Endodermal cell (in vitro differentiated cells): ENCODE results near the gene TPST2. TPM values are rescaled to one million over a fixed set of nuclear protein-coding genes. Genes with fewer than 3 reads are reported as not detected.

Experiments
- DNase-seq: peaks from one replicate; pipeline ENCODE4 v3.0.0-alpha.2; 2017
- H3K27ac ChIP-seq: 2 replicates; pipeline ENCODE4 v1.5.1; 2013; ENCODE audit warnings: mild to moderate bottlenecking, low read depth, low read length, moderate library complexity
- H3K27me3 ChIP-seq: 2 replicates; pipeline ENCODE4 v1.6.1; 2013; ENCODE audit warnings: mild to moderate bottlenecking, low read length, moderate library complexity; ENCODE audit not compliant: insufficient read depth, control insufficient read depth, poor library complexity, severe bottlenecking
- H3K36me3 ChIP-seq: 2 replicates; pipeline ENCODE4 v1.7.0; 2013; ENCODE audit warnings: mild to moderate bottlenecking, low read length, moderate library complexity; ENCODE audit not compliant: control insufficient read depth, insufficient read depth
- H3K4me1 ChIP-seq: one replicate; pipeline ENCODE4 v1.7.0; 2013; ENCODE audit warnings: low read length; ENCODE audit not compliant: control insufficient read depth, insufficient read depth
- H3K4me3 ChIP-seq: 2 replicates; pipeline ENCODE4 v1.5.1; 2013; ENCODE audit warnings: mild to moderate bottlenecking, low read length, moderate library complexity
- H3K9ac ChIP-seq: 2 replicates; pipeline ENCODE4 v1.6.1; 2013; ENCODE audit warnings: mild to moderate bottlenecking, low read length, moderate library complexity; ENCODE audit not compliant: poor library complexity, severe bottlenecking; ENCODE audit errors: extremely low read depth
- H3K9me3 ChIP-seq: 2 replicates; pipeline ENCODE4 v1.6.1; 2013; ENCODE audit warnings: mild to moderate bottlenecking, low read length, moderate library complexity; ENCODE audit not compliant: control insufficient read depth
- H3K27ac Mint-ChIP-seq: 2 replicates; pipeline ENCODE4 v1.8.0; 2020; ENCODE audit warnings: mixed read lengths
- H3K27me3 Mint-ChIP-seq: 2 replicates; pipeline ENCODE4 v1.8.0; 2021; ENCODE audit warnings: mild to moderate bottlenecking, mixed read lengths; ENCODE audit not compliant: insufficient read depth
- H3K36me3 Mint-ChIP-seq: 2 replicates; pipeline ENCODE4 v1.8.0; 2020; ENCODE audit warnings: low read depth, mixed read lengths
- H3K4me1 Mint-ChIP-seq: 2 replicates; pipeline ENCODE4 v1.8.0; 2020; ENCODE audit warnings: mixed read lengths
- H3K4me3 Mint-ChIP-seq: 2 replicates; pipeline ENCODE4 v1.8.0; 2020; ENCODE audit warnings: mild to moderate bottlenecking, moderate library complexity, mixed read lengths
- H3K9me3 Mint-ChIP-seq: 2 replicates; pipeline ENCODE4 v1.8.0; 2020; ENCODE audit warnings: mild to moderate bottlenecking, mixed read lengths
- WGBS, 2 experiments: methylation state at CpG; one replicate each; pipeline versions ENCODE4 v1.1.5 to v1.1.7; 2013; ENCODE audit warnings: missing lambda C conversion rate in 2 of 2, mixed read lengths in 1 of 2; ENCODE audit not compliant: insufficient coverage in 1 of 2, insufficient read length in 1 of 2; 5-methylcytosine and 5-hydroxymethylcytosine counted together
- total RNA-seq, 2 donors: library from RNA; stranded (reverse); fragmentation: NEBNext Ultra II Directional in 1 of 2; extraction: Animal tissue kit (Norgen Biotek cat#: 25700) in 1 of 2; gene quantifications; 2 replicates in 1 of 2; 3 replicates in 1 of 2; pipeline ENCODE4 v1.2.1, GENCODE V29; 2021
- TF ChIP-seq, protein P1 (sequence below): fragments of 200-600 bp; sonication (generic); conservative IDR thresholded peaks from 2 replicates; pipeline ENCODE4 v1.5.0; 2021; ENCODE audit warnings: antibody characterized with exemption, mild to moderate bottlenecking

The TPST2 gene
- total RNA-seq, 2 donors from 2014 or later, result 38.9 to 53.2 TPM

DNA sequence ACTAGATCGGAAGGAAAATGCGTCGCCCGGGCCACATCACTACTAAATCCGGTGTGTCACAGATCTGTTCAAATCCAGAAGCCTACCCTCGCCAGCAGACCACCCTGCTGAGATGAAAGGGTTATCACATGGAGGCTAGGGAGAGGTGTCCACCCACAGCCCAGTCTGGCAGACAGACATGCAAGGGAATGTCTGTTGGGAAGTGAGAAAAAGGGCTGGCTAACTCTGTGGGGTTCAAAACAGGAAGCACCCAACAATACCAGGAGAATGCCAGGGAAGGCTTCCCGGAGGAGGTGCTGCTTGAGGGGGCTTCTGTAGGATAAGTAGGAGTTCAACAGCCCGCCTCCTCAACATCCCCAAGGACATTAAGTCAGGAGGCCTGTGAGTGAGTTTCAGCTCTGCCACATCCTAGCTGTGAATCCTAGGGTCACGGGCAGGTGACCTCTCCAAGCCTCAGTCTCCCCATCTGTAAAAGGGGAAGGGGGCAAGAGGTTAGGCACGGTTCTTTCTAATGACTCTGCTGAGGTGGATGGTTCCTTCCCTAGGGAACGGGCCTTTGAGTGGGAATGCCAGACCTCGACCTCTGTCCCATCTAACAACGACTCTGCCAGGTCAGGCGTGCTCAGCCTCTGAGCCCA, 1.1 kb downstream of the TPST2 start:
- Histone ChIP-seq H3K4me3 (peak overlapping the region; percentile 91), H3K27ac (no peak overlapping the region), H3K36me3 (no peaks in the 10 kb centered on the region), H3K9me3 (peaks cover 5% of the 10 kb centered on the region), H3K27me3 (no peaks in the 10 kb centered on the region), H3K9ac (peak overlapping the region; percentile 77), H3K4me1 (no peaks in the 10 kb centered on the region)
- Mint-ChIP-seq H3K27me3 (no peaks in the 10 kb centered on the region), H3K36me3 (peaks cover 20% of the 10 kb centered on the region), H3K4me3 (peak overlapping the region; percentile 87), H3K27ac (peak overlapping the region; percentile 83), H3K4me1 (peaks cover 22% of the 10 kb centered on the region), H3K9me3 (no peaks in the 10 kb centered on the region)
- TF ChIP-seq, protein P1, sequence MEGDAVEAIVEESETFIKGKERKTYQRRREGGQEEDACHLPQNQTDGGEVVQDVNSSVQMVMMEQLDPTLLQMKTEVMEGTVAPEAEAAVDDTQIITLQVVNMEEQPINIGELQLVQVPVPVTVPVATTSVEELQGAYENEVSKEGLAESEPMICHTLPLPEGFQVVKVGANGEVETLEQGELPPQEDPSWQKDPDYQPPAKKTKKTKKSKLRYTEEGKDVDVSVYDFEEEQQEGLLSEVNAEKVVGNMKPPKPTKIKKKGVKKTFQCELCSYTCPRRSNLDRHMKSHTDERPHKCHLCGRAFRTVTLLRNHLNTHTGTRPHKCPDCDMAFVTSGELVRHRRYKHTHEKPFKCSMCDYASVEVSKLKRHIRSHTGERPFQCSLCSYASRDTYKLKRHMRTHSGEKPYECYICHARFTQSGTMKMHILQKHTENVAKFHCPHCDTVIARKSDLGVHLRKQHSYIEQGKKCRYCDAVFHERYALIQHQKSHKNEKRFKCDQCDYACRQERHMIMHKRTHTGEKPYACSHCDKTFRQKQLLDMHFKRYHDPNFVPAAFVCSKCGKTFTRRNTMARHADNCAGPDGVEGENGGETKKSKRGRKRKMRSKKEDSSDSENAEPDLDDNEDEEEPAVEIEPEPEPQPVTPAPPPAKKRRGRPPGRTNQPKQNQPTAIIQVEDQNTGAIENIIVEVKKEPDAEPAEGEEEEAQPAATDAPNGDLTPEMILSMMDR, result no peak
- DNase-seq, result no peak
- 59 to 66% methylated on average over 9 to 14 of the region's 14 CpGs for WGBS, 2 experiments

DNA sequence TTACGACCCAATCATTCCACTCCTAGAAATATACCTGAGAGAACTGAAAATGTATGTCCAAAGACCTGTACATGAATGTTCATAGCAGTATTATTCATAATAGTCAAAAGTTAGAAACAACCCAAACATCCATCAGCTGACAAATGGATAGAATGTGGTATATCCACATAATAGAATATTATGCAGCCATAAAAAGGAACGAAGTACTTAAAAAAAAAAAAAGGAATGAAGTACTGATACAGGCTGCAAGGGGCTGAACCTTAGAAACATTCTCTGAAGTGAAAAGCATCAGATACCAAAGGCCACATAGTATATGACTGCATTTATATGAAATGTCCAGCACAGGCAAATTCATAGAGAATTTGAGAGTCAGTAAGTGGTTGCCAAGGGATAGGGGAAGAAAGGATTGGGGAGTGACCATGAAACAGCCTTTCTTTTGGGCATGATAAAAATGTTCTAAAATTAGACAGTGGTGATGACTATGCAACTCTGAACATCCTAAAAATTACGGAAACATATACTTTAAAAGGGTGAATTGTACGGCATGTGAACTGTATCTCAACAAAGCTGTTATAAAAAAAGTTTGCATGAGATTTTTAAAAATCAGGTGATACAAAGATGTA, 1.8 kb downstream of the TPST2 start:
- Histone ChIP-seq H3K9ac (no peak overlapping the region), H3K27ac (no peak overlapping the region), H3K4me3 (peak overlapping the region; percentile 91), H3K36me3 (no peaks in the 10 kb centered on the region), H3K27me3 (no peaks in the 10 kb centered on the region), H3K9me3 (peaks cover 5% of the 10 kb centered on the region), H3K4me1 (no peaks in the 10 kb centered on the region)
- no peak overlapping the region for H3K27ac Mint-ChIP-seq
- H3K9me3 Mint-ChIP-seq, result no peaks in the 10 kb centered on the region
- peaks cover 21% of the 10 kb centered on the region for H3K4me1 Mint-ChIP-seq
- TF ChIP-seq, protein P1, result no peak
- H3K36me3 Mint-ChIP-seq, result peaks cover 20% of the 10 kb centered on the region
- no peak for DNase-seq
- H3K4me3 Mint-ChIP-seq, result peak overlapping the region; percentile 87
- no peaks in the 10 kb centered on the region for H3K27me3 Mint-ChIP-seq
- 94 to 95% methylated on average over 2 to 4 of the region's 4 CpGs for WGBS, 2 experiments

DNA sequence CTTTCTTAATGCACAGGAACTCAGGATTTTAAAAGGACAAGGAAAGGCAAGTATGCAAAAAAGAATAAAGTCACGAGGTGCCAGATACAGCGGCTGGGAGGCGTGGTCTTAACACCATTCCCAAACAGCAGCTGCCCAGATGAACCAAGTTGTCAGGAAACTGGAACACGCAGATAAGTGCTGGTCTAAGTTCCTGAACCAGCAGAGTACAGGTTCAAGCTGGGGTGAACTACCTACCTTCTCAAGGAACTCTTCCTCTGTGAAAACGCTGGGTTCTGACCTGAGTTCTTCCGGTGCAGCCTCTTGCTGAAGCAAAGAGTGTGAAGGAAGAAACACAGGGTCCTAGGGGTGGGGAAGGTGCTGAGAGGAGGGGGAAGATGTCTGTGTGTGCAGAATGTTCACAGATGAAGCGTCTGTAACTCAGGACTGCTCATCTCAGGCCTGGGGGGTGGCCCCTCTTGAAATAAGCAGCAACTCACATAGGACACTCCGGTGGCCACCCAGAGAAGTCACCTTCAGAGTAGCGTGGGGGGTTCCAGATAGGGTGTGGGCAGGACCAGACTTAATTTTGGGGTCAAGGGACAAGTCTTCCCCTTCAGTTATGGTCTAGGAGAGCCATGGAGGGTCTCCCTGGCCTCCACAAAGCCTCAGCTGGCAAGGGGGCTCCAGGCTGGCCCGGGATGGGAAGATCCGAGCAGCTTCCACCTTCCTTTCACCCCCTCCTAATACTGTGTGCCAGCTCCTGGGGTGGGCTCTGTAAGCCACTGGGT, 3.2 kb downstream of the TPST2 start:
- Mint-ChIP-seq H3K9me3 (no peaks in the 10 kb centered on the region), H3K36me3 (peaks cover 26% of the 10 kb centered on the region), H3K4me1 (peaks cover 13% of the 10 kb centered on the region)

More for the DNA sequence above, 3.2 kb downstream of the TPST2 start:
- no peak overlapping the region for H3K4me3 Mint-ChIP-seq
- TF ChIP-seq, protein P1, result no peak
- peaks cover 10% of the 10 kb centered on the region for H3K36me3 ChIP-seq
- H3K4me3 ChIP-seq, result no peak overlapping the region
- no peak overlapping the region for H3K27ac ChIP-seq
- H3K27me3 ChIP-seq, result no peaks in the 10 kb centered on the region
- DNase-seq, result no peak
- H3K4me1 ChIP-seq, result no peaks in the 10 kb centered on the region
- H3K9ac ChIP-seq, result no peak overlapping the region
- H3K27ac Mint-ChIP-seq, result no peak overlapping the region
- H3K27me3 Mint-ChIP-seq, result no peaks in the 10 kb centered on the region
- WGBS, 2 experiments, result 91 to 96% methylated on average over 2 to 11 of the region's 11 CpGs
- peaks cover 5% of the 10 kb centered on the region for H3K9me3 ChIP-seq
